ENCODE results near the gene IFI30.

IFI30 gene

GRCh38 chr19:18173572-18174288 lies at the start of gene IFI30:
Gene IFI30, plus strand, starts transcription at chr19:18173813. Its CDS starts 29 bp downstream, at chr19:18173842.
- peak within 1 kb of the TSS; percentile 50 for H3K4me3 ChIP-seq (ENCODE audit: low read depth, low read length)

GRCh38 chr19:18123819-18124218 lies 49.8 kb upstream of the IFI30 start:
- no peak overlapping the region for H3K4me3 ChIP-seq (ENCODE audit: low read depth, low read length)

GRCh38 chr19:18126097-18126496 lies 47.5 kb upstream of the IFI30 start:
- H3K4me3 ChIP-seq (ENCODE audit: low read depth, low read length), result no peak overlapping the region

GRCh38 chr19:18128044-18128443 lies 45.6 kb upstream of the IFI30 start:
- H3K4me3 ChIP-seq (ENCODE audit: low read depth, low read length), result no peak overlapping the region

- H3K4me3 ChIP-seq (ENCODE audit: low read depth, low read length), result no peak overlapping the region
Observed at GRCh38 chr19:18128805-18129204, 44.8 kb upstream of the IFI30 start.

- no peak overlapping the region for H3K4me3 ChIP-seq (ENCODE audit: low read depth, low read length)
Observed at GRCh38 chr19:18130523-18131242, 42.9 kb upstream of the IFI30 start.

- no peak overlapping the region for H3K4me3 ChIP-seq (ENCODE audit: low read depth, low read length)
Observed at GRCh38 chr19:18131841-18132596, 41.6 kb upstream of the IFI30 start.

GRCh38 chr19:18135712-18136584 lies 37.7 kb upstream of the IFI30 start:
- H3K4me3 ChIP-seq (ENCODE audit: low read depth, low read length), result no peak overlapping the region

- no peak overlapping the region for H3K4me3 ChIP-seq (ENCODE audit: low read depth, low read length)
Observed at GRCh38 chr19:18137242-18137641, 36.4 kb upstream of the IFI30 start.

GRCh38 chr19:18137657-18138339 lies 35.8 kb upstream of the IFI30 start:
- H3K4me3 ChIP-seq (ENCODE audit: low read depth, low read length), result no peak overlapping the region

GRCh38 chr19:18140473-18140872 lies 33.1 kb upstream of the IFI30 start:
- H3K4me3 ChIP-seq (ENCODE audit: low read depth, low read length), result no peak overlapping the region

GRCh38 chr19:18141031-18141430 lies 32.6 kb upstream of the IFI30 start:
- H3K4me3 ChIP-seq (ENCODE audit: low read depth, low read length), result no peak overlapping the region

GRCh38 chr19:18143902-18144301 lies 29.7 kb upstream of the IFI30 start:
- no peak overlapping the region for H3K4me3 ChIP-seq (ENCODE audit: low read depth, low read length)

GRCh38 chr19:18144361-18144760 lies 29.3 kb upstream of the IFI30 start:
- H3K4me3 ChIP-seq (ENCODE audit: low read depth, low read length), result no peak overlapping the region

GRCh38 chr19:18144906-18145305 lies 28.7 kb upstream of the IFI30 start:
- no peak overlapping the region for H3K4me3 ChIP-seq (ENCODE audit: low read depth, low read length)

GRCh38 chr19:18145391-18145999 lies 28.1 kb upstream of the IFI30 start:
- no peak overlapping the region for H3K4me3 ChIP-seq (ENCODE audit: low read depth, low read length)

GRCh38 chr19:18147396-18147795 lies 26.2 kb upstream of the IFI30 start:
- no peak overlapping the region for H3K4me3 ChIP-seq (ENCODE audit: low read depth, low read length)

GRCh38 chr19:18149596-18149975 lies 24.0 kb upstream of the IFI30 start:
- no peak overlapping the region for H3K4me3 ChIP-seq (ENCODE audit: low read depth, low read length)

- H3K4me3 ChIP-seq (ENCODE audit: low read depth, low read length), result no peak overlapping the region
Observed at GRCh38 chr19:18150776-18151624, 22.6 kb upstream of the IFI30 start.

Measured in iPS-11a (cell line).